BE2C (cell line): ENCODE data around the gene TSPOAP1.

Experiments
- DNase-seq: peaks from one replicate; pipeline ENCODE4 v3.0.0-alpha.2; 2020
- H3K27me3 ChIP-seq: fragments of 250-450 bp; sonication (Bioruptor Pico); 2 replicates; pipeline ENCODE4 v1.5.1; 2020; ENCODE audit warnings: mild to moderate bottlenecking
- H3K36me3 ChIP-seq: fragments of 250-450 bp; sonication (Bioruptor Pico); 2 replicates; pipeline ENCODE4 v1.5.1; 2020; ENCODE audit warnings: mild to moderate bottlenecking
- H3K4me1 ChIP-seq: fragments of 250-450 bp; sonication (Bioruptor Pico); 2 replicates; pipeline ENCODE4 v1.5.1; 2020
- H3K4me3 ChIP-seq: 2 replicates; pipeline ENCODE4 v1.5.1; 2011; ENCODE audit warnings: low read depth, low read length
- H3K9me3 ChIP-seq: fragments of 250-450 bp; sonication (Bioruptor Pico); 2 replicates; pipeline ENCODE4 v1.5.1; 2020
- TF ChIP-seq, protein P1 (sequence below): IDR thresholded peaks from 2 replicates; pipeline ENCODE4 v1.5.1; 2012; ENCODE audit warnings: mild to moderate bottlenecking, low read depth, low read length

Gene TSPOAP1

DNA sequence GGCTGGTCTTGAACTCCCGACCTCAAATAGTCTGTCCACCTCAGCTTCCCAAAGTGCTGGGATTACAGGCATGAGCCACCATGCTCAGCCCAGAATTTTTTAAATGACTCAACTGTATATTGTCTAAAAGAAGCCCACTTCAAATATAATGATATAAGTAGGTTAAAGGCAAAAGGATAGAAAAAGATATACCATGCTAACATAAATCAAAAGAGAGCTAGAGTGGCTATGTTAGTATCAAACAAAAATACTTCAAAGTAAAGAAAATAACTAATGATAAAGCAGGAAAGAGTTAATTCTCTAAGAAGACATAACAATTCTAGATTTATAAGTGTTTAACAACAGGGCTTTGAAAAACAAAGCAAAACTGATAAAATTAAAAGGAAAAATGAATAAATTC is 34.6 kb downstream of the TSPOAP1 start:
- Histone ChIP-seq H3K27me3 (peaks cover 76% of the 10 kb centered on the region), H3K36me3 (no peaks in the 10 kb centered on the region), H3K4me3 (no peak overlapping the region), H3K4me1 (no peaks in the 10 kb centered on the region), H3K9me3 (no peaks in the 10 kb centered on the region; the same call in 1 of the 2 replicates)
- no peak for DNase-seq
- TF ChIP-seq, protein P1, sequence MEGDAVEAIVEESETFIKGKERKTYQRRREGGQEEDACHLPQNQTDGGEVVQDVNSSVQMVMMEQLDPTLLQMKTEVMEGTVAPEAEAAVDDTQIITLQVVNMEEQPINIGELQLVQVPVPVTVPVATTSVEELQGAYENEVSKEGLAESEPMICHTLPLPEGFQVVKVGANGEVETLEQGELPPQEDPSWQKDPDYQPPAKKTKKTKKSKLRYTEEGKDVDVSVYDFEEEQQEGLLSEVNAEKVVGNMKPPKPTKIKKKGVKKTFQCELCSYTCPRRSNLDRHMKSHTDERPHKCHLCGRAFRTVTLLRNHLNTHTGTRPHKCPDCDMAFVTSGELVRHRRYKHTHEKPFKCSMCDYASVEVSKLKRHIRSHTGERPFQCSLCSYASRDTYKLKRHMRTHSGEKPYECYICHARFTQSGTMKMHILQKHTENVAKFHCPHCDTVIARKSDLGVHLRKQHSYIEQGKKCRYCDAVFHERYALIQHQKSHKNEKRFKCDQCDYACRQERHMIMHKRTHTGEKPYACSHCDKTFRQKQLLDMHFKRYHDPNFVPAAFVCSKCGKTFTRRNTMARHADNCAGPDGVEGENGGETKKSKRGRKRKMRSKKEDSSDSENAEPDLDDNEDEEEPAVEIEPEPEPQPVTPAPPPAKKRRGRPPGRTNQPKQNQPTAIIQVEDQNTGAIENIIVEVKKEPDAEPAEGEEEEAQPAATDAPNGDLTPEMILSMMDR = no peak

DNA sequence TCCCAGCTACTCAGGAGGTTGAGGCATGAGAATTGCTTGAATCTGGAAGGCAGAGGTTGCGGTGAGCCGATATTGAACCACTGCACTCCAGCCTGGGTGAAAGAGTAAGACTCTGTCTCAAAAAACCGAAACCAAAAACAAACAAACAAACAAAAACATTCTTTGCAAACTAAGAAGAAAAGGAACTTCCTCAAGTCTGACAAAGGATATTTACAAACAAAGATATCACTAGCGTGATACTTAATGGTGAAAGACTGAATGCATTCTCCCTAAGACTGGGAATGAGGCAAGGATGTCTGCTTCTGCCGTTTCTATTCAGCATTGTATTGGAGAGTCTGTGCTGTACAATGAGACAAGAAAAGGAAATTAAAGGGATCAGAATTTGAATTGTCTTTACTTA is 37.3 kb downstream of the TSPOAP1 start:
- Histone ChIP-seq H3K27me3 (peaks cover 75% of the 10 kb centered on the region), H3K4me1 (no peaks in the 10 kb centered on the region), H3K9me3 (no peaks in the 10 kb centered on the region; the same call in 1 of the 2 replicates), H3K36me3 (no peaks in the 10 kb centered on the region), H3K4me3 (no peak overlapping the region)
- DNase-seq = no peak
- TF ChIP-seq, protein P1 = no peak

DNA sequence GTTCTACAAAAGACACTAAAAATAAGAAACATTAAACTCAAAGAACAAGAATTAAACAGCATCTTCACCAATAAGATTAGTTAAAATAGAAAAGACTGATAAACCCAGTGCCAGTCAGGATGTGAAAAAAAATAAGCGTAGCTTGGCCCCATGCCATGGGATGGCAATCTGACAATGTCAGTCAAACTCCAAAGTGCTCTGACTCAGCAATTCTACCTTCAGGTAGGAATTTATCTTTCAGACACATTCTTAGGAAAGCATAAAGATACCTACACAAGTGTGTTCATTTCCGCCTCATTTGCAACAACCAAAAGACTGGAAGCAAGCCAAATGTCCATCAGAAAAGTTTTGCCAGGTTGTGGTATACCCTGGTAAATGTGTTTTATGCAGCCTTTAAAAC is 38.7 kb downstream of the TSPOAP1 start:
- no peak overlapping the region for H3K4me3 ChIP-seq
- peaks cover 61% of the 10 kb centered on the region for H3K27me3 ChIP-seq
- no peaks in the 10 kb centered on the region for H3K4me1 ChIP-seq

DNA sequence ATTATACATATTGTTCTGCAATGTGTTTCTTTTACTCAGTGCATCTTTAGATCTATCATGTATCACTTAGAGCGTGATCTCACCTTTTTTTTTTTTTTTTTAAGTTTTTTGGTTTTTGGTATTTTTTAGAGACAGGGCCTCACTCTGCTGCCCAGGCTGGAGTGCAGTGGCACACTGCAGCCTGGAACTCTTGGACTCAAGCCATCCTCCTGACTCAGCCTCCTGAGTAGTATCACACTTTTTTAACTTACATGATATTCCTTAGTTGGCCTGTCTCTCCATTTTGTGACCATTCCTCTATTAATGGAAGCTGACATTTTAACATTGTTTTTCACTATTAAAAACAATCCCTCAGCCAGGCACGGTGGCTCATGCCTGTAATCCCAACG is 43.2 kb downstream of the TSPOAP1 start:
- H3K4me1 ChIP-seq = no peaks in the 10 kb centered on the region
- H3K36me3 ChIP-seq = no peaks in the 10 kb centered on the region
- no peak for DNase-seq
- TF ChIP-seq, protein P1 = no peak
- peaks cover 25% of the 10 kb centered on the region for H3K27me3 ChIP-seq
- H3K4me3 ChIP-seq = no peak overlapping the region
- no peaks in the 10 kb centered on the region for H3K9me3 ChIP-seq

More for the DNA sequence above, 38.7 kb downstream of the TSPOAP1 start:
- TF ChIP-seq, protein P1 = no peak
- Histone ChIP-seq H3K9me3 (no peaks in the 10 kb centered on the region; the same call in 1 of the 2 replicates), H3K36me3 (no peaks in the 10 kb centered on the region)
- no peak for DNase-seq

DNA sequence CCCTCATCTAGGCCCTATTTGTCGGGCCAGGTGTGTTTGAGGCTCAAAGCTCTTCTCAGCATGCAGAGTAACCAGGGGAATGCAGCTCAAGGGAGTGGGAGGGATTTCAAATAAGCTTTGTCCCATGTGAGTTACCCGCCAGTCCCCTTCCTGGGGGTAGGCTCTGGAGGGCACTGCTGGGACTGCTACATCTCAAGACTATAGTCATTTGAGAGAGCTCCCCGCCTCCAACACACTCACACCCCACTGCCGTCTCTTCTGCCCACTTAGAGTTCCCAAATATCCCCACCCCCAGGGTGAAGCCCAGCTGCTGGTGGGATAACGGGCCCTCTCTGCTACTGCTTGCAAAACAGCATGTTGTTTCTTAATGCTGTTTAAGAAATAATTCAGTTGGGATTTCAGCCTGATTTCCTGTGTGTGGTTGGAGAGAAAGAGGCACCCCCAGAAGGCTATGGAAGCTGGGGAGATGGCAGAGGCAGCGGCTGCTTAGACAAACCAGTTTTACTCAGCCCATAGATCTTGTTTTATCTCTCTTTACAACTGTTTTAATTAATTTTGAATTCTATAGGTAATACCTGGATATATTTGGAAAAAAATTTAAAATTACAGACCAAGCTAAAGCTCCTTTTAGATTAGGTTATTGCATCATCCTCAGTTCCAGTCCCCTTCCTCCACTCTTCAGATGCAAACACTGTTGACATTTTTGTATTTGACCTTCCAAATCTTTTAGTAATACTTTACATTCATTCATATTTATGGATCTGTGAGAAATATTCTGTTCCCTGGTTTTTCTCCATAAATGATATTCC is 43.8 kb downstream of the TSPOAP1 start:
- Histone ChIP-seq H3K27me3 (peaks cover 23% of the 10 kb centered on the region), H3K36me3 (no peaks in the 10 kb centered on the region), H3K4me1 (no peaks in the 10 kb centered on the region), H3K9me3 (no peaks in the 10 kb centered on the region), H3K4me3 (no peak overlapping the region)
- TF ChIP-seq, protein P1 = no peak
- DNase-seq = no peak
